Lower lobe of right lung (tissue), 2 donors: ENCODE data around the gene ZNF625. TPM values are rescaled to one million over a fixed set of nuclear protein-coding genes. Genes with fewer than 3 reads are reported as not detected.
"Not testable (repeated sequence)": the region's sequence is repeated elsewhere in the genome, so short reads cannot be mapped to it uniquely, and the experiment has no call there.

Experiments used
- ATAC-seq, 2 donors: fragments of 200-7000 bp; cut with Tn5 transposase; one replicate each; pipeline ENCODE4 v1.9.1; 2020 to 2022; ENCODE audit warnings: mild to moderate bottlenecking in 2 of 2, moderate library complexity in 2 of 2
- DNase-seq: peaks from one replicate; pipeline ENCODE4 v3.0.0-alpha.2; 2020
- H3K27ac ChIP-seq: fragments of 200-600 bp; one replicate; pipeline ENCODE4 v1.8.0; 2022
- H3K27me3 ChIP-seq: fragments of 200-600 bp; one replicate; pipeline ENCODE4 v1.8.0; 2022; ENCODE audit warnings: low read depth
- H3K36me3 ChIP-seq: fragments of 200-600 bp; one replicate; pipeline ENCODE4 v1.8.0; 2022; ENCODE audit warnings: mild to moderate bottlenecking
- H3K4me1 ChIP-seq: fragments of 200-600 bp; one replicate; pipeline ENCODE4 v1.8.0; 2022
- H3K4me3 ChIP-seq: fragments of 200-600 bp; one replicate; pipeline ENCODE4 v1.8.0; 2022; ENCODE audit warnings: mild to moderate bottlenecking
- H3K9me3 ChIP-seq: fragments of 200-600 bp; one replicate; pipeline ENCODE4 v1.8.0; 2022
- intact Hi-C: fragments of 100-400 bp; cut with DNase I; formaldehyde crosslinking; loops from one replicate; pipeline ENCODE4 v1.11.0; 2022
- total RNA-seq: library from RNA; stranded (reverse); fragmentation: NEBNext Ultra II Directional; extraction: Animal tissue kit (Norgen Biotek cat#: 25700); gene quantifications from one replicate; pipeline ENCODE4 v1.2.1, GENCODE V29; 2021
- TF ChIP-seq, protein P1 (sequence below): fragments of 200-600 bp; IDR thresholded peaks from one replicate; pipeline ENCODE4 v1.8.0; 2022; ENCODE audit warnings: antibody characterized with exemption, mild to moderate bottlenecking
- donor health status: DM: no; HTN: yes; CAD: no; lungs with severe emphysema.

ZNF625 gene
- total RNA-seq, 1 donor from 2014 or later: 8.4 TPM

DNA sequence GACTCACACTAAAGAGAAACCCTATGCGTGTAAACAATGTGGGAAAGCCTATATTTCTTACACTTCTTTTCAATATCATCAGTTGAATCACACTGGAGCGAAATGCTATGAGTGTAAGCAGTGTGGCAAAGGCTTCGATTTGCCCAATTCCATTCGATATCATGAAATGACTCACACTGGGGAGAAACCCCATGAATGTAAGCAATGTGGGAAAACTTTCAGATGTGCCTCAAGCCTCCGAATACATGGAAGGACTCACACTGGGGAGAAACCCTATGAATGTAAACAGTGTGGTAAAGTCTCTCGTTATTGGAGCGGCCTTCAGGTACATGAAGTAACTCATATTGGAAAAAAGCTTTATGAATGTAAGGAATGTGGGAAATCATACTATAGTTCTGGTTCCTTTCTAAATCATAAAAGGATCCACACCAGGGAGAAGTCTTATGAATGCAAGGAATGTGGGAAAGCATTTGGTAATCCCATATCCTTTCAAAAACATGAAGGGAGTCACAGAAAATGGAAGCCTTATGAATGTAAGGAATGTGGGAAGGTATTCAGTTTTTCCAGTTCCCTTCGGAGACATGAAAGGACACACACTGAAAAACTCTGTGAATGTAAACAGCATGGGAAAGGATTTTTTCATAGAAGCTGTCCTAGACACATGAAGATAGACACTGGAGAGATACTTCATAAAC is 44.4 kb downstream of the ZNF625 start:
- H3K27ac ChIP-seq: no peak overlapping the region
- peaks cover 21% of the 10 kb centered on the region for H3K9me3 ChIP-seq
- no peaks in the 10 kb centered on the region for H3K4me1 ChIP-seq
- H3K4me3 ChIP-seq: no peak overlapping the region
- TF ChIP-seq, protein P1, sequence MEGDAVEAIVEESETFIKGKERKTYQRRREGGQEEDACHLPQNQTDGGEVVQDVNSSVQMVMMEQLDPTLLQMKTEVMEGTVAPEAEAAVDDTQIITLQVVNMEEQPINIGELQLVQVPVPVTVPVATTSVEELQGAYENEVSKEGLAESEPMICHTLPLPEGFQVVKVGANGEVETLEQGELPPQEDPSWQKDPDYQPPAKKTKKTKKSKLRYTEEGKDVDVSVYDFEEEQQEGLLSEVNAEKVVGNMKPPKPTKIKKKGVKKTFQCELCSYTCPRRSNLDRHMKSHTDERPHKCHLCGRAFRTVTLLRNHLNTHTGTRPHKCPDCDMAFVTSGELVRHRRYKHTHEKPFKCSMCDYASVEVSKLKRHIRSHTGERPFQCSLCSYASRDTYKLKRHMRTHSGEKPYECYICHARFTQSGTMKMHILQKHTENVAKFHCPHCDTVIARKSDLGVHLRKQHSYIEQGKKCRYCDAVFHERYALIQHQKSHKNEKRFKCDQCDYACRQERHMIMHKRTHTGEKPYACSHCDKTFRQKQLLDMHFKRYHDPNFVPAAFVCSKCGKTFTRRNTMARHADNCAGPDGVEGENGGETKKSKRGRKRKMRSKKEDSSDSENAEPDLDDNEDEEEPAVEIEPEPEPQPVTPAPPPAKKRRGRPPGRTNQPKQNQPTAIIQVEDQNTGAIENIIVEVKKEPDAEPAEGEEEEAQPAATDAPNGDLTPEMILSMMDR: no peak
- intact Hi-C loops: no loop called here
- DNase-seq: no peak
- no peak for ATAC-seq
- H3K27me3 ChIP-seq: no peaks in the 10 kb centered on the region
- peaks cover 12% of the 10 kb centered on the region for H3K36me3 ChIP-seq

DNA sequence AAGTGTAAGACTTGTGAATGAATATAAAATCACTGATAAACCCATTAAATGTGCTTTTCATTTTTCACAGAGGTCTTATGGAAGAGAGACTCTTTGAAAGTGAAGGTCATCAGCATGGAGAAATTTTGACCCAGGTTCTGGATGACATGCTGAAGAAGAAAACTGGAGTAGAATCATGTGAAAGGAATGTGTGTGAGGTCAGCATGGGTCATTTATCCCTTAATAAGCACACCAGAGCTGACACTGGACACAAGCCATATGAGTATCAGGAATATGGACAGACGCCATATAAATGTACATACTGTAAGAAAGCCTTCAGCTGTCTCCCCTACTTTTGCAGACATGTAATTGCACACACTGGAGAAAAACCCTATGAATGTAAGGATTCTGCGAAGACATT is 45.4 kb downstream of the ZNF625 start:
- no peaks in the 10 kb centered on the region for H3K4me1 ChIP-seq
- no peak for DNase-seq
- ATAC-seq: no peak
- intact Hi-C loops: no loop called here
- no peak overlapping the region for H3K27ac ChIP-seq
- TF ChIP-seq, protein P1: no peak
- H3K4me3 ChIP-seq: no peak overlapping the region
- peaks cover 12% of the 10 kb centered on the region for H3K36me3 ChIP-seq
- H3K27me3 ChIP-seq: no peaks in the 10 kb centered on the region
- peaks cover 21% of the 10 kb centered on the region for H3K9me3 ChIP-seq

- H3K36me3 ChIP-seq, ATAC-seq, H3K27me3 ChIP-seq, intact Hi-C loops, H3K9me3 ChIP-seq, H3K4me3 ChIP-seq, H3K27ac ChIP-seq, DNase-seq, H3K4me1 ChIP-seq: not testable (repeated sequence)
These were observed 52.6 kb downstream of the ZNF625 start for GRCh38 chr19:12103909-12104308.

- DNase-seq (no peak), ATAC-seq (peak in 1 of 2 donors; percentile 45)
- Histone ChIP-seq H3K36me3 (no peaks in the 10 kb centered on the region), H3K9me3 (peaks cover 3% of the 10 kb centered on the region), H3K4me3 (no peak overlapping the region), H3K4me1 (peaks cover 2% of the 10 kb centered on the region), H3K27ac (no peak overlapping the region), H3K27me3 (no peaks in the 10 kb centered on the region)
- intact Hi-C loops: no loop called here
- TF ChIP-seq, protein P1: no peak
These were observed 58.5 kb downstream of the ZNF625 start for GRCh38 chr19:12098040-12098439.

DNA sequence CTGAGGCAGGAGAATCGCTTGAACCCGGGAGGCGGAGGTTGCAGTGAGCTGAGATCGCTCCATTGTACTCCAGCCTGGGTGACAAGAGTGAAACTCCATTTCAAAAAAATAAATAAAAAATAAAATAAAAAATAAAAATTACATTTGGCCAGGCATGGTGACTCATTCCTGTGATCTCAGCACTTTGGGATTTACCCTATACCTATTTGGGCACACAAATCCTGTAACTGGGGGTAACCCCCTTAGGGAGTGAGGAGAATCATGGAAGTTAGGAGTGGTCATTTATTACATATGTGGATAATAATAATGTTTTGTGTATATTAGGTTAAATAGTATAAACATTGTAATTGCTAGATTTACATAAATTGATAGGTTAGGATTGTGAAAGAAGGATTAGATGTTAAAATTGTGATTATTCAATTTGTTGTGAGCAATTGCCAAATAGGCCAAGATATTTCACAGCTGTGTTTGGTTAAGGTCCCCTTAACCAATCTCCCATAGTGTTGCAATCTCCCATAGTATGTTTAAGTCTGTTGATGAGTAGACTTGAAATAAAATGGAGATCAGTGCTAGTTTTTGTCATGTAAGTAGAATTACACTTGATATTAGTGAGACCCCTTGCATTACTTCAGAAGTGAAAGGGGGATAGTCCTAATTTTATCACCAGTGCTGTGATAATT is 61.3 kb downstream of the ZNF625 start:
- peaks cover 3% of the 10 kb centered on the region for H3K9me3 ChIP-seq
- no peaks in the 10 kb centered on the region for H3K36me3 ChIP-seq
- no peaks in the 10 kb centered on the region for H3K27me3 ChIP-seq
- no peak for DNase-seq
- H3K4me3 ChIP-seq: no peak overlapping the region
- intact Hi-C loops: no loop called here
- H3K27ac ChIP-seq: no peak overlapping the region
- TF ChIP-seq, protein P1: no peak
- peaks cover 12% of the 10 kb centered on the region for H3K4me1 ChIP-seq
- no peak for ATAC-seq

Other genes starting within 250 kb of the ZNF625 start
- 13.4 TPM for gene ZNF700, start 231.6 kb downstream of the ZNF625 start, total RNA-seq
- gene ZNF763, start 191.7 kb downstream of the ZNF625 start, total RNA-seq: 5.2 TPM
- 5.1 TPM for gene ZNF433, start 121.1 kb downstream of the ZNF625 start, total RNA-seq
- 0.35 TPM for gene ZNF878, start 103.8 kb downstream of the ZNF625 start, total RNA-seq
- gene ZNF844, start 92.0 kb downstream of the ZNF625 start, total RNA-seq: 11.7 TPM
- gene ZNF20, start 16.4 kb downstream of the ZNF625 start, total RNA-seq: 6.6 TPM
- gene ZNF136, start 6.4 kb upstream of the ZNF625 start, total RNA-seq: 14.9 TPM
- 12.8 TPM for gene ZNF44, start 138.1 kb upstream of the ZNF625 start, total RNA-seq
- gene ZNF563, start 176.9 kb upstream of the ZNF625 start, total RNA-seq: 2.3 TPM
- 2.5 TPM for gene ZNF442, start 208.9 kb upstream of the ZNF625 start, total RNA-seq
- gene ZNF799, start 244.5 kb upstream of the ZNF625 start, total RNA-seq: 6.5 TPM